HG03521 (cell line): ENCODE measurements around the gene RNLS.

ENCODE experiments used
- ATAC-seq: cut with Tn5 transposase; IDR thresholded peaks from one replicate; pipeline ENCODE4 v1.9.1; 2021; ENCODE audit warnings: mild to moderate bottlenecking, moderate library complexity; ENCODE audit not compliant: unreplicated experiment

The RNLS gene

GRCh38 chr10:88270061-88270808, 312.9 kb downstream of the RNLS start:
- ATAC-seq = no peak

- no peak for ATAC-seq
Observed at GRCh38 chr10:88262591-88263234, 320.4 kb downstream of the RNLS start.

DNA sequence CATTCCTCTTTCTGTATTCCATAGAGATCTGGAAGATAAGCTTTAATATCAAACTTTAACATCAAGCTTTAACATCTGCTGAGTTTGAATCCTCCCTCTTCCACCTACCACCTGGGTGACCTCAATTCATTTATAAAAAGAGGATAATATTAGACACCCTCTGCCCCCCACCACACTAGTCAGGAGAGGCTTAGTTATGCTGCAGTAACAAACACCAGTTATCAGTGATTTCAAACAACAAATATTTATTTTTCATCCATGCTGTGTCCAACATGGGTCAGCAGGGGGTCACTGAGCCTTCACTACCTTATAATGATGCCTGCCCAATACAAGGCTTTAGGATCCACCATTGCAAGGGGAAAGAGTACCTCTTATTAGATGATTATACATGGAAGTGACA, 322.0 kb downstream of the RNLS start:
- no peak for ATAC-seq

DNA sequence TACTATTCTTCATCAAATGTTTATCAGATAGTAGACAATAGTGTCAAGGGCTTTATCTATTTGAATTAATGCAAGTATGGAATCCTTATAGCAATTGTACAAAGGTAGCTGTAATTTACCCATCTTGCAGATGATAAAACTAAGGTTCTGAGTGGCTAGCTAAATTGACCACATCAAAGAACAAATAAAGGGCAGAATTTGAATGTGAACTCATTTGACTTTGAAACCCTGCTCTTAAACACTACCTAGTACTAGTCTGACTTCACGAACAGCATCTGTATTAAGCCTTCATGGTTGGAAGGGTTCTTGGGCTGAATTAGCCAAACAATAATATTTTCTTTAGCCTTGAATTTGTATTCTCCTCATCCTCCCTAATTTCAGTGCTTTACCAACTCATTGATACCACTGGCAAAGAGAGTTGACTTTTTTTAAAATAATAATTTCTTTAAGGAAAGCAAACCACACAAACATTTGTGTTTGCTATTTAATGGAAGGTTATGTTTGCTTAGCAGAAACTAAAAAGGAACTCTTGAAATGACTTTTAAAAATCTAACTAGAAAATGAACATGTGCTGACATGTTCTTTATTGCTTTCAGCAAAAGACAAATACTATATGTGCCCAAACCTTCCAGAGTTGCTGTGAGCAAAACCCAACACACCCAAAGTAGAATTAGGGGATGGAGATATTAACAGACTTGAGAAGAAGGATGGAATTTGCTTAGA, 322.6 kb downstream of the RNLS start:
- ATAC-seq = no peak

GRCh38 chr10:88259381-88259780, 323.7 kb downstream of the RNLS start:
- ATAC-seq = no peak

DNA sequence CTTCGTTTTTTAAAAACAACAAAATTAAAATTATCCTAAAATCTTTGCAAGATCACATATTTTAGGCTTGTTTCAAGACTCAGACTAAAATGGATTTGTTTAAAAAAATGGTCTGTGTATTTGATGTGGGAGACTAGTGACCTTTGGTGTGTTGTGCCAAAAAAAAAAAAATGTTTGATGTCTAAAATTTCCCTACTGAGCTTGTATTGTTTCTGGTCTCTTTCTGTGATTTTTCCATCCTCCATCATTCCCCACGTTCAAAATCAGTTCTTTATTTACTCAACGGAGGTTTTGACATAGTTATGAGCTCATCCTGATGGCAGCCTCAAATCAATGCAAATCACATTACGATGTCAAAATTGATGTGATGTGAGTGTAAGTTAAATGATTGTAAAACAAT, 326.2 kb downstream of the RNLS start:
- no peak for ATAC-seq

GRCh38 chr10:88256013-88256680, 327.0 kb downstream of the RNLS start:
- no peak for ATAC-seq

GRCh38 chr10:88254091-88254490, 329.0 kb downstream of the RNLS start:
- no peak for ATAC-seq

DNA sequence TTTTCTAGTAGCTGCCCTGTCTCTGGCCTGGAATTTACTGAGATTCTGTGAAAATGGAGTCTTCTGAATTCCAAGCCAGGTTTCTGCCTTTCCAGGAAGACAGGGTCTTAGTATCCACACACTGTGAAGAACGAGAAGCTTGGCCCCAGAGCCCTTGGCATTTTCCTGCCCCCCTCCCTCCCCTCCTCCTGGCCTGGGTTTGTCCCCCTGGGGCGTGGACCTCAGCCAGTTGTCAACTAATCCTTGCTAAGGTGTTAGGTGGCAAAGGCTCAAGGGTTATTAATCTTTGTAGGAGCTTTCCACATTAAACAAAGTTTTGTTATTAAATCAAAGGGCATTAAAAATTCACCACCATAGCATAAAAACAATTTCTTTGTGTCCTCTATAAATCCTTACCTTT, 329.5 kb downstream of the RNLS start:
- no peak for ATAC-seq

- ATAC-seq = no peak
Observed at GRCh38 chr10:88253128-88253527, 330.0 kb downstream of the RNLS start.

DNA sequence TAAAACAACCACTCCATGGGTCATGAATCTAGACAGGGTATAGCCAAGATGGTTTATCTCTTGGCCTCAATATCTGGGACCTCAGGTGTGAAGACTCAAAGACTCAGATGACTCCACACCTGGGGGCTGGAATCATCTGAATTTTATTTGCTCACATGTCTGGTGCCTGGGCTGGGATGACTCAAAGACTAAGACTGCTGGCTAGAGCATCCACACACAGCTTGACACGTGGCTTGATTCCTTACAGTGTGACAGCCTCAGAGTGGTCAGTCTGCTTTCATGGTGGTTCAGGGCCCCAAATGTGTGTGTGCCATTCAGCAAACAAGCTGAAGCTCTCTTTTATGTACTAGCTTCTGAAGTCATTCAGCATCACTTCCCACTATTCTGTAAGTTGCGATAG, 333.7 kb downstream of the RNLS start:
- no peak for ATAC-seq

GRCh38 chr10:88246675-88247074, 336.4 kb downstream of the RNLS start:
- ATAC-seq = no peak

DNA sequence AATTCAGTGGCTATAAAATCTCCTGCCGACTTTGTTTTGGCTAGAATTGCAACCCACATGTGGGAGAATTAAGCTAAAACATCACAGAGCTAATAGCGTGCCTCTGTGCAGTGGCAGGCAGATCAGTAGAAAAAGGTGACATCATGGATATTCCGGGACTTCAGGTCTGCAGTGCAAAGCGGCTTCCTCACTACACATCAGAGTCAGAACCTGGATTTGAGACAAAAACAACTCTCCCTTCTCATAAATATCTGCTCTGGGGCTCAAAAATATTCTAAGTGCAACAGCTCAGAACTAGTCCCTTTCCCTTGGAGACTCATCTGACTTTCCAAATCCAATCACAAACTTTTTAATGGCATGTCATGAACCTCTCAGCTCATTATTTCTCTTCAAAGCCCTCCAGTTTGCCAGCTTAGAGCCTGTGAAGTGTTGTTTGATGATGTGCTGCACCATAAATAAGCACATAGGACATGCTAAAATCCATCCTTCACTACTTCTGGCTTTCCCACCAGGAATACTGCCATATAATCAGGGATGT, 337.1 kb downstream of the RNLS start:
- ATAC-seq = no peak

DNA sequence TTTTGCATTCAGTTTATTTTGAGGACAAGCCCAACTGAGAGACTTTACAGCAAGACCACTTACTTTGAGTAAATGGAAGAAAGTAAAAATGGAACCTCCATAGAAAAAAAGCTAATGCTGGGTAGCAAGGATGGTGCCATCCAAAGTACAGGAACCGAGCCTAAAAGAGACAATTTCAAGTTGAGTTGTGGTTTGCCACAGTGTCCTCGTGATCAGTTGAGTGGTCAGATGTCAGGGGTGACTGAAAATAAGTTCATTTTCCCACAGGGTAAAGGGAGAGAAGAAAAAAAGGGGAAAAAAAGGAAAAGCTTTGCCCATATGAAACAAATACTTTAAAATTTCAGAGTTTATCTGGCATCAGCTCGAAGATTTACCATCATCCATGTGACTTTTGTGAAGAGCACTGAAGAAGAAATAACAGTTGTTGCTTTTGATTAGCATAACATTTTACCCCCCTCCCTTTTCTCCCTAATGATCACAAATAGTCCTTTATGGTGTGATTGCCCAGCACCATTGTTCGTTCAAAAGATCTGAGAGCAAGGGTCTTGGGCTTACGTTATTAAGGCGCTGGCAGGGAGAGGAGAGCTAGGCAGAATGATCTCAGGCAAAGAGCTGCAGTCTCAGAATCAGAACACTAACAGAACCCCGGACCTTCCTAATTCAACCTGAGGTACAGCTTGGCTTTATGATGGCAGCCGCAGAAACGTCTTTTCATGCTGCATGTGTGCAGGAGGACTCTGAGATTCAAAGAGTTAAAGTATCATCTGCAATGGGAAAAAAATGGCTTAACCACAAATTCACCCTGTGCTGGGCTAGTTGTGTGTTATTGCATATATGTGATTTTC, 338.1 kb downstream of the RNLS start:
- no peak for ATAC-seq

GRCh38 chr10:88243836-88244730, 339.0 kb downstream of the RNLS start:
- ATAC-seq = no peak

DNA sequence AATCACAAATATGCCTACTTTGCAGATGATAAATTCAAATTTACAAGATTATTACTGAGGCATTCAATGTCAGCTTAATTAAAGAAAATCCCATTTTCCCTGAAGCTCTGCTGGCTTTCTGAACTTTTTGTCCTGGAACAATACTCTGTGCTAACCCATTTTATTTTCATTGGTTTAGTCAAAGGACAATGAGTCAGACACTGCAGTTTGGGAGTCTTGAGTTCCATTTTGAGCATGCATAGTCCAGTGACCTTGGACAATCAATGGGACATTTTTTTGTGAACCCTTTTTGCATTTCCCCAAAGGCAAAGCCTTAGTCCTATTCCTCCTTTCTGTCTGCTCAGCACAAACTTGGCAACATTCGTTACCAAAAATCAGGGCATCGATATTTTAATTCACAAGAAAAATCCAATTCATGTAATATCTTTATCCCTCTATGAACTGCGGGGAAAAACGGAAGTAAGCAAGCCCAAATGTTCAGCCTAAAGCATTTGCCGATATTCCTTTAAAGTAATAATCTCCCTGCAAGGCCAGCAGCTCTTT, 339.8 kb downstream of the RNLS start:
- no peak for ATAC-seq

- ATAC-seq = no peak
Observed at GRCh38 chr10:88241501-88241900, 341.6 kb downstream of the RNLS start.

DNA sequence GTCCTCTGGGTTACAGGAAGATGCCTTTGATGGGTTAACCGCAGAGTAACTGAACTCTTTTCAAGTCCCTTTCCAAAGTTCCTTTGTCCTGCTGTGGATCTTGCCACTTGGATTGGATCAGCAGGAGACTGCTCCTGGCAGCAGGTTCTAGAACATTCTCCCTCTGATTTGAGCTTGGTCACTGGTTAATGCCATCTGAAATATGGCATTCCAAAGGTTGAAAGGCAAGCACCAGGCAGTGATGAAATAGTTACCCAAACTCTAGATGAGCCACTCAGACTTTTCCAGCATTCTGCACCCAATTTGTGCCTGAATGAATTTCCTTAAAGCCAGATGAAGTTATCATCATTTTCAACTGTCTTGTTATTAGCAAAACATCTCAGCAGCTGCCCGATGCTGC, 343.9 kb downstream of the RNLS start:
- no peak for ATAC-seq

GRCh38 chr10:88238615-88238914, 344.6 kb downstream of the RNLS start:
- no peak for ATAC-seq
